GM12891 (cell line): ENCODE data around the gene PBX2.

Experiments used
- PAX5 ChIP-seq: IDR thresholded peaks from 2 replicates; pipeline ENCODE4 v1.6.1; 2011; ENCODE audit warnings: low read length, moderate library complexity, mild to moderate bottlenecking; ENCODE audit not compliant: insufficient read depth, severe bottlenecking
- POLR2A ChIP-seq: IDR thresholded peaks from 2 replicates; pipeline ENCODE4 v1.6.1; 2011; ENCODE audit warnings: low read depth, low read length, control low read depth
- POLR2AphosphoS5 ChIP-seq: IDR thresholded peaks from 2 replicates; pipeline ENCODE4 v1.6.1; 2011; ENCODE audit warnings: low read depth, low read length, control low read depth
- POU2F2 ChIP-seq: IDR thresholded peaks from 2 replicates; pipeline ENCODE4 v1.6.1; 2011; ENCODE audit warnings: low read depth, mild to moderate bottlenecking, control low read depth, low read length, moderate library complexity
- SPI1 ChIP-seq: IDR thresholded peaks from 2 replicates; pipeline ENCODE4 v1.6.1; 2011; ENCODE audit warnings: low read depth, low read length, control low read depth
- TAF1 ChIP-seq: IDR thresholded peaks from 2 replicates; pipeline ENCODE4 v1.6.1; 2011; ENCODE audit warnings: low read depth, low read length, control low read depth

- TF ChIP-seq POLR2A (no peak), POLR2AphosphoS5 (no peak), SPI1 (no peak), TAF1 (no peak), PAX5 (no peak), POU2F2 (no peak)
Observed at GRCh38 chr6:32174416-32174815, 15.6 kb downstream of the PBX2 start.
